Activated T-cell treated with anti-CD3 and anti-CD28 coated beads, Interleukin-2, amount 50 U/mL, for 72 hours (primary cell): ENCODE results near the gene SLC18B1. TPM values are rescaled to one million over a fixed set of nuclear protein-coding genes. Genes with fewer than 3 reads are reported as not detected.

ENCODE experiments used
- ATAC-seq, 2 donors: fragments of 150-1000 bp; cut with Tn5 transposase; replicated peaks in 1 of 2; 2 replicates each; pipeline ENCODE4 v1.10.0; 2021; ENCODE audit warnings: moderate library complexity in 2 of 2, mild to moderate bottlenecking in 1 of 2
- DNase-seq, 2 donors: peaks; one replicate each; pipeline ENCODE4 v3.0.0; 2021 to 2022; ENCODE audit warnings: mixed read lengths in 1 of 2
- H3K27ac Mint-ChIP-seq: one replicate; pipeline ENCODE4 v1.8.0; 2022; ENCODE audit warnings: mild to moderate bottlenecking, moderate library complexity, mixed read lengths
- H3K27me3 Mint-ChIP-seq: one replicate; pipeline ENCODE4 v1.8.0; 2022; ENCODE audit warnings: low read depth, mixed read lengths
- H3K36me3 Mint-ChIP-seq, 2 donors: one replicate each; pipeline ENCODE4 v1.8.0; 2022; ENCODE audit warnings: mixed read lengths in 2 of 2, mild to moderate bottlenecking in 1 of 2; ENCODE audit not compliant: insufficient read depth in 2 of 2
- H3K4me1 Mint-ChIP-seq: one replicate; pipeline ENCODE4 v1.8.0; 2022; ENCODE audit warnings: low read depth, mixed read lengths
- H3K4me3 Mint-ChIP-seq, 2 donors: one replicate each; pipeline ENCODE4 v1.8.0; 2022; ENCODE audit warnings: mild to moderate bottlenecking in 2 of 2, mixed read lengths in 2 of 2, moderate library complexity in 2 of 2
- H3K9me3 Mint-ChIP-seq, 2 donors: one replicate each; pipeline ENCODE4 v1.8.0; 2022; ENCODE audit warnings: mixed read lengths in 2 of 2
- total RNA-seq, 2 donors: library from RNA; stranded (reverse); gene quantifications; one replicate each; pipeline ENCODE4 v1.2.3, GENCODE V29; 2022

The SLC18B1 gene
- 1 to 10 TPM; 5.1 to 6.9 TPM for total RNA-seq

- Mint-ChIP-seq H3K36me3 (no peaks in the 10 kb centered on the region), H3K4me1 (peaks cover 5% of the 10 kb centered on the region), H3K4me3 (no peak within 1 kb of the TSS), H3K27ac (peak within 1 kb of the TSS; percentile 83), H3K27me3 (no peaks in the 10 kb centered on the region), H3K9me3 (no peaks in the 10 kb centered on the region)
- DNase-seq (peak; percentile 49 to 66), ATAC-seq (peak; percentile 66 to 77)
Measured at GRCh38 chr6:132797951-132798868, at the start of gene SLC18B1. Gene SLC18B1, minus strand, starts transcription at chr6:132798637. Its CDS starts 181 bp downstream, at chr6:132798456.

- H3K36me3 Mint-ChIP-seq = no peaks in the 10 kb centered on the region
- no peak overlapping the region for H3K4me3 Mint-ChIP-seq
- H3K4me1 Mint-ChIP-seq = no peaks in the 10 kb centered on the region
- H3K27me3 Mint-ChIP-seq = peaks cover 7% of the 10 kb centered on the region
- DNase-seq (no peak), ATAC-seq (no peak)
- H3K27ac Mint-ChIP-seq = no peak overlapping the region
- H3K9me3 Mint-ChIP-seq = no peaks in the 10 kb centered on the region
Measured at GRCh38 chr6:132843316-132844035, 45.0 kb upstream of the SLC18B1 start.

GRCh38 chr6:132841966-132842365 lies 43.5 kb upstream of the SLC18B1 start:
- no peak for DNase-seq
- Mint-ChIP-seq H3K4me3 (no peak overlapping the region), H3K27me3 (peaks cover 1% of the 10 kb centered on the region), H3K4me1 (no peaks in the 10 kb centered on the region), H3K36me3 (no peaks in the 10 kb centered on the region), H3K27ac (no peak overlapping the region), H3K9me3 (no peaks in the 10 kb centered on the region)
- ATAC-seq = no peak

- H3K9me3 Mint-ChIP-seq = no peaks in the 10 kb centered on the region
- H3K4me3 Mint-ChIP-seq = no peak overlapping the region
- ATAC-seq (no peak), DNase-seq (no peak)
- no peak overlapping the region for H3K27ac Mint-ChIP-seq
- no peaks in the 10 kb centered on the region for H3K4me1 Mint-ChIP-seq
- no peaks in the 10 kb centered on the region for H3K36me3 Mint-ChIP-seq
- H3K27me3 Mint-ChIP-seq = no peaks in the 10 kb centered on the region
Measured at GRCh38 chr6:132832891-132833290, 34.5 kb upstream of the SLC18B1 start.

- DNase-seq (no peak), ATAC-seq (no peak)
- Mint-ChIP-seq H3K4me1 (no peaks in the 10 kb centered on the region), H3K36me3 (no peaks in the 10 kb centered on the region), H3K27ac (no peak overlapping the region), H3K9me3 (no peaks in the 10 kb centered on the region), H3K4me3 (no peak overlapping the region), H3K27me3 (no peaks in the 10 kb centered on the region)
Measured at GRCh38 chr6:132830334-132830751, 31.9 kb upstream of the SLC18B1 start.

GRCh38 chr6:132820629-132821381 lies 22.4 kb upstream of the SLC18B1 start:
- H3K9me3 Mint-ChIP-seq = no peaks in the 10 kb centered on the region
- no peaks in the 10 kb centered on the region for H3K27me3 Mint-ChIP-seq
- peaks cover 28 to 36% of the 10 kb centered on the region in 2 donors for H3K36me3 Mint-ChIP-seq
- no peak overlapping the region for H3K4me3 Mint-ChIP-seq
- ATAC-seq (peak; percentile 22 to 33), DNase-seq (no peak)
- H3K27ac Mint-ChIP-seq = peak overlapping the region; percentile 89
- H3K4me1 Mint-ChIP-seq = peaks cover 40% of the 10 kb centered on the region

GRCh38 chr6:132819405-132820161 lies 21.1 kb upstream of the SLC18B1 start:
- Mint-ChIP-seq H3K27me3 (no peaks in the 10 kb centered on the region), H3K4me1 (peaks cover 49% of the 10 kb centered on the region), H3K27ac (peak overlapping the region; percentile 73), H3K36me3 (peaks cover 38 to 47% of the 10 kb centered on the region in 2 donors), H3K9me3 (no peaks in the 10 kb centered on the region), H3K4me3 (peak overlapping the region in 1 of 2 donors; percentile 41)
- no peak for DNase-seq
- peak; percentile 35 to 39 for ATAC-seq

GRCh38 chr6:132818404-132819359 lies 20.2 kb upstream of the SLC18B1 start:
- H3K27me3 Mint-ChIP-seq = no peaks in the 10 kb centered on the region
- ATAC-seq (no peak), DNase-seq (no peak)
- H3K4me1 Mint-ChIP-seq = peaks cover 49% of the 10 kb centered on the region
- peak overlapping the region in 1 of 2 donors; percentile 41 for H3K4me3 Mint-ChIP-seq
- peak overlapping the region; percentile 99 for H3K27ac Mint-ChIP-seq
- H3K9me3 Mint-ChIP-seq = no peaks in the 10 kb centered on the region
- peaks cover 44 to 51% of the 10 kb centered on the region in 2 donors for H3K36me3 Mint-ChIP-seq

- Mint-ChIP-seq H3K36me3 (peaks cover 47 to 54% of the 10 kb centered on the region in 2 donors), H3K4me1 (peaks cover 55% of the 10 kb centered on the region), H3K27ac (peak overlapping the region; percentile 99), H3K9me3 (no peaks in the 10 kb centered on the region), H3K4me3 (peak overlapping the region; percentile 91 to 94), H3K27me3 (no peaks in the 10 kb centered on the region)
- ATAC-seq = no peak
- DNase-seq = no peak
Measured at GRCh38 chr6:132817554-132818403, 19.3 kb upstream of the SLC18B1 start.

GRCh38 chr6:132816660-132817059 lies 18.2 kb upstream of the SLC18B1 start:
- Mint-ChIP-seq H3K27ac (peak overlapping the region; percentile 99), H3K27me3 (no peaks in the 10 kb centered on the region), H3K4me3 (peak overlapping the region; percentile 91 to 94), H3K4me1 (peaks cover 61% of the 10 kb centered on the region), H3K9me3 (no peaks in the 10 kb centered on the region), H3K36me3 (peaks cover 47 to 54% of the 10 kb centered on the region in 2 donors)
- ATAC-seq (no peak), DNase-seq (no peak)
